GM12878 (cell line): ENCODE data around the gene YIPF5. TPM values are rescaled to one million over a fixed set of nuclear protein-coding genes. Genes with fewer than 3 reads are reported as not detected.
A peak's percentile ranks its signal among the peaks of the same experiment; 100 is the strongest.

Source experiments
- ATF7 ChIP-seq: fragments of 450-650 bp; IDR thresholded peaks from 2 replicates; pipeline ENCODE4 v1.6.1; 2016; ENCODE audit warnings: low read depth, mild to moderate bottlenecking
- BACH1 ChIP-seq: fragments of 450-650 bp; IDR thresholded peaks from 2 replicates; pipeline ENCODE4 v1.6.1; 2017; ENCODE audit warnings: mild to moderate bottlenecking, borderline replicate concordance
- BHLHE40 ChIP-seq, 2 experiments: fragments of 450-650 bp in 1 of 2; IDR thresholded peaks; 2 replicates each; pipeline ENCODE4 v1.6.1; 2011 to 2017; ENCODE audit warnings: low read depth in 2 of 2, borderline replicate concordance in 1 of 2, improper control_type of control experiment in 1 of 2, low read length in 1 of 2, mild to moderate bottlenecking in 1 of 2
- CREM ChIP-seq: IDR thresholded peaks from 2 replicates; pipeline ENCODE4 v1.6.1; 2014; ENCODE audit warnings: antibody characterized with exemption, low read depth
- EED ChIP-seq: sonication (generic); IDR thresholded peaks from 2 replicates; pipeline ENCODE4 v1.6.1; 2016; ENCODE audit warnings: antibody characterized with exemption, low read depth
- JUND ChIP-seq: IDR thresholded peaks from 2 replicates; pipeline ENCODE4 v1.6.1; 2012; ENCODE audit warnings: low read depth, mild to moderate bottlenecking, low read length, improper control_type of control experiment, moderate library complexity
- MTA2 ChIP-seq: fragments of 450-650 bp; IDR thresholded peaks from 2 replicates; pipeline ENCODE4 v1.6.1; 2016; ENCODE audit warnings: low read depth, mild to moderate bottlenecking, moderate library complexity
- MYB ChIP-seq: fragments of 150-350 bp; IDR thresholded peaks from 2 replicates; pipeline ENCODE4 v1.6.1; 2014; ENCODE audit warnings: mild to moderate bottlenecking, low read depth, low read length, borderline replicate concordance
- MYC ChIP-seq: IDR thresholded peaks from 2 replicates; pipeline ENCODE4 v1.6.1; 2011; ENCODE audit warnings: mild to moderate bottlenecking, low read length, moderate library complexity, inconsistent platforms; ENCODE audit not compliant: insufficient read depth, insufficient replicate concordance, insufficient read length, severe bottlenecking
- SMAD5 ChIP-seq: IDR thresholded peaks from 2 replicates; pipeline ENCODE4 v1.6.1; 2016; ENCODE audit warnings: antibody characterized with exemption, low read depth
- SPI1 ChIP-seq: IDR thresholded peaks from 2 replicates; pipeline ENCODE4 v1.6.1; 2011; ENCODE audit warnings: low read depth, mild to moderate bottlenecking, low read length, moderate library complexity, borderline replicate concordance; ENCODE audit not compliant: insufficient read depth
- SRF ChIP-seq, 2 experiments: IDR thresholded peaks; 2 replicates each; pipeline ENCODE4 v1.6.1; 2011; ENCODE audit warnings: low read depth in 2 of 2, low read length in 2 of 2, mild to moderate bottlenecking in 1 of 2, moderate library complexity in 1 of 2
- TCF7 ChIP-seq: IDR thresholded peaks from 2 replicates; pipeline ENCODE4 v1.6.1; 2014; ENCODE audit warnings: antibody characterized with exemption, borderline replicate concordance
- ZZZ3 ChIP-seq: IDR thresholded peaks from 2 replicates; pipeline ENCODE4 v1.6.1; 2011; ENCODE audit warnings: low read depth; ENCODE audit not compliant: control insufficient read depth, insufficient read length
- polyA plus RNA-seq, 11 experiments: library from polyadenylated mRNA; depleted of rRNA in 4 of 11; unstranded in 6 of 11; stranded (reverse) in 5 of 11; fragments of >200 nt; fragmentation: Nextera tagmentation in 4 of 11; fragmentation: Illumina TruSeq in 1 of 11; extraction: Ambion mirVana in 4 of 11; extraction: Trizol in 1 of 11; gene quantifications; 1 replicate in 1 of 11; 2 replicates in 10 of 11; pipeline versions ENCODE4 v1.2.1 to v1.2.3, GENCODE V29; 2011 to 2016; ENCODE audit warnings: inconsistent platforms in 2 of 11, missing spikeins in 2 of 11, low read depth in 1 of 11
- total RNA-seq, 4 experiments: library from RNA; depleted of rRNA in 3 of 4; stranded (reverse); fragments of >200 nt in 3 of 4; fragmentation: Illumina TruSeq in 1 of 4; extraction: Trizol in 1 of 4; gene quantifications; 2 replicates each; pipeline versions ENCODE4 v1.2.1 to v1.2.3, GENCODE V29; 2013 to 2021
- TF ChIP-seq, protein P1 (sequence below): fragments of 450-650 bp; IDR thresholded peaks from 2 replicates; pipeline ENCODE4 v1.6.1; 2017; ENCODE audit warnings: mild to moderate bottlenecking, moderate library complexity
- TF ChIP-seq, protein P2 (sequence below): IDR thresholded peaks from 2 replicates; pipeline ENCODE4 v1.6.1; 2011; ENCODE audit warnings: low read depth, low read length, improper control_type of control experiment, borderline replicate concordance
- TF ChIP-seq, protein P3 (sequence below): IDR thresholded peaks from 2 replicates; pipeline ENCODE4 v1.6.1; 2012; ENCODE audit warnings: low read depth, low read length, improper control_type of control experiment
- TF ChIP-seq, protein P4 (sequence below), 3 experiments: IDR thresholded peaks in 2 of 3; conservative IDR thresholded peaks in 1 of 3; 2 replicates each; pipeline ENCODE4 v1.5.1; 2011; ENCODE audit warnings: low read depth in 3 of 3, low read length in 3 of 3, mild to moderate bottlenecking in 3 of 3, control low read depth in 2 of 3, moderate library complexity in 2 of 3, inconsistent platforms in 1 of 3, mixed read lengths in 1 of 3; ENCODE audit not compliant: control insufficient read depth in 2 of 3, insufficient read depth in 1 of 3; ENCODE audit errors: extremely low read depth in 1 of 3
- TF ChIP-seq, protein P5 (sequence below): fragments of 450-650 bp; IDR thresholded peaks from 2 replicates; pipeline ENCODE4 v1.6.1; 2016; ENCODE audit warnings: mild to moderate bottlenecking

The YIPF5 gene
- total and polyA plus RNA-seq, 10 of the 15 experiments (the other 5 are each of a cell fraction or from before 2014, with no cell fraction given) = 19.5 to 50.4 (median 34.3) TPM

DNA sequence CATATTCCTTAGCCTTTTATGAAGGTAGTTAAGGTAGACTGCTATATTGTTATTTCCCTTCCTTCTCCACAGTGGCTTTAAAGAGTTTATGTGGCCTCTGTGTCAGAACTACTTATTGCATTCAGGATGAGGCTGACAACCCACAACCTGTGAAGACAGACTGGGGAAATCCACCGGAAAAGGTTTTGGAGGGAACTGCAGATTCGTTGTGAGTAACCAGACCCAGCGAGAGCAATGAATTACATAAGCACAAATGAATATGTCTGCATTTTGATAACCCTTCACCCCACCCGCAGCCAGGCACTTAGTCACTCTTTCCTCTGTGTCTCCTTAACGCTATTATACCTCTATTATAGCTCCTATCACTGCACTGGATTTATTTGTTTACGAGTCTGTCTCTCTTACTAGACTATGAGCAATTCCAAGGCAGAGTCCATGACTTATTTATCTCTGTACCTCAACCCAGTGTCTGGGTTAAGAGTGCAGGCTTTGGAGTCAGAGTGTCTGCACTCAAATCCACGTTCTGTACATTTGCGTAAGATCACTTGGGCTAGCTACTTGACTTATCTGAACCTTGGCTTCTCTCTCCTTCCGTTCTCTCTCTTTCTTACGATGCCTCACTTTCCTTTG is 19.5 kb upstream of the YIPF5 start (continued):
- TF ChIP-seq, protein P1, sequence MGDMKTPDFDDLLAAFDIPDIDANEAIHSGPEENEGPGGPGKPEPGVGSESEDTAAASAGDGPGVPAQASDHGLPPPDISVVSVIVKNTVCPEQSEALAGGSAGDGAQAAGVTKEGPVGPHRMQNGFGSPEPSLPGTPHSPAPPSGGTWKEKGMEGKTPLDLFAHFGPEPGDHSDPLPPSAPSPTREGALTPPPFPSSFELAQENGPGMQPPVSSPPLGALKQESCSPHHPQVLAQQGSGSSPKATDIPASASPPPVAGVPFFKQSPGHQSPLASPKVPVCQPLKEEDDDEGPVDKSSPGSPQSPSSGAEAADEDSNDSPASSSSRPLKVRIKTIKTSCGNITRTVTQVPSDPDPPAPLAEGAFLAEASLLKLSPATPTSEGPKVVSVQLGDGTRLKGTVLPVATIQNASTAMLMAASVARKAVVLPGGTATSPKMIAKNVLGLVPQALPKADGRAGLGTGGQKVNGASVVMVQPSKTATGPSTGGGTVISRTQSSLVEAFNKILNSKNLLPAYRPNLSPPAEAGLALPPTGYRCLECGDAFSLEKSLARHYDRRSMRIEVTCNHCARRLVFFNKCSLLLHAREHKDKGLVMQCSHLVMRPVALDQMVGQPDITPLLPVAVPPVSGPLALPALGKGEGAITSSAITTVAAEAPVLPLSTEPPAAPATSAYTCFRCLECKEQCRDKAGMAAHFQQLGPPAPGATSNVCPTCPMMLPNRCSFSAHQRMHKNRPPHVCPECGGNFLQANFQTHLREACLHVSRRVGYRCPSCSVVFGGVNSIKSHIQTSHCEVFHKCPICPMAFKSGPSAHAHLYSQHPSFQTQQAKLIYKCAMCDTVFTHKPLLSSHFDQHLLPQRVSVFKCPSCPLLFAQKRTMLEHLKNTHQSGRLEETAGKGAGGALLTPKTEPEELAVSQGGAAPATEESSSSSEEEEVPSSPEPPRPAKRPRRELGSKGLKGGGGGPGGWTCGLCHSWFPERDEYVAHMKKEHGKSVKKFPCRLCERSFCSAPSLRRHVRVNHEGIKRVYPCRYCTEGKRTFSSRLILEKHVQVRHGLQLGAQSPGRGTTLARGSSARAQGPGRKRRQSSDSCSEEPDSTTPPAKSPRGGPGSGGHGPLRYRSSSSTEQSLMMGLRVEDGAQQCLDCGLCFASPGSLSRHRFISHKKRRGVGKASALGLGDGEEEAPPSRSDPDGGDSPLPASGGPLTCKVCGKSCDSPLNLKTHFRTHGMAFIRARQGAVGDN = no peak
- TF ChIP-seq MYC (no peak), SPI1 (peak; percentile 41; the same call in 1 of the 2 replicates), EED (peak; percentile 85), JUND (no peak), MYB (no peak), SRF (IDR thresholded peaks at IDR 0.05; ENCODE audit: low read depth in 2 of 2, low read length in 2 of 2) (0 out of 4 replicates have a peak, but pooled peaks of 1 of the 2 experiments have one; percentile 16), ATF7 (no peak), SMAD5 (no peak), TCF7 (no peak), MTA2 (peak; percentile 43; the same call in 1 of the 2 replicates), BACH1 (no peak), CREM (peak; percentile 76), BHLHE40 (IDR thresholded peaks at IDR 0.05; ENCODE audit: borderline replicate concordance in 1 of 2, low read depth in 2 of 2, low read length in 1 of 2) (0 out of 4 replicates have a peak, but pooled peaks of 1 of the 2 experiments have one; percentile 14), ZZZ3 (no peak)
- TF ChIP-seq, protein P2, sequence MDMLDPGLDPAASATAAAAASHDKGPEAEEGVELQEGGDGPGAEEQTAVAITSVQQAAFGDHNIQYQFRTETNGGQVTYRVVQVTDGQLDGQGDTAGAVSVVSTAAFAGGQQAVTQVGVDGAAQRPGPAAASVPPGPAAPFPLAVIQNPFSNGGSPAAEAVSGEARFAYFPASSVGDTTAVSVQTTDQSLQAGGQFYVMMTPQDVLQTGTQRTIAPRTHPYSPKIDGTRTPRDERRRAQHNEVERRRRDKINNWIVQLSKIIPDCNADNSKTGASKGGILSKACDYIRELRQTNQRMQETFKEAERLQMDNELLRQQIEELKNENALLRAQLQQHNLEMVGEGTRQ = no peak
- TF ChIP-seq, protein P3, sequence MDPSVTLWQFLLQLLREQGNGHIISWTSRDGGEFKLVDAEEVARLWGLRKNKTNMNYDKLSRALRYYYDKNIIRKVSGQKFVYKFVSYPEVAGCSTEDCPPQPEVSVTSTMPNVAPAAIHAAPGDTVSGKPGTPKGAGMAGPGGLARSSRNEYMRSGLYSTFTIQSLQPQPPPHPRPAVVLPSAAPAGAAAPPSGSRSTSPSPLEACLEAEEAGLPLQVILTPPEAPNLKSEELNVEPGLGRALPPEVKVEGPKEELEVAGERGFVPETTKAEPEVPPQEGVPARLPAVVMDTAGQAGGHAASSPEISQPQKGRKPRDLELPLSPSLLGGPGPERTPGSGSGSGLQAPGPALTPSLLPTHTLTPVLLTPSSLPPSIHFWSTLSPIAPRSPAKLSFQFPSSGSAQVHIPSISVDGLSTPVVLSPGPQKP = no peak
- TF ChIP-seq, protein P4, sequence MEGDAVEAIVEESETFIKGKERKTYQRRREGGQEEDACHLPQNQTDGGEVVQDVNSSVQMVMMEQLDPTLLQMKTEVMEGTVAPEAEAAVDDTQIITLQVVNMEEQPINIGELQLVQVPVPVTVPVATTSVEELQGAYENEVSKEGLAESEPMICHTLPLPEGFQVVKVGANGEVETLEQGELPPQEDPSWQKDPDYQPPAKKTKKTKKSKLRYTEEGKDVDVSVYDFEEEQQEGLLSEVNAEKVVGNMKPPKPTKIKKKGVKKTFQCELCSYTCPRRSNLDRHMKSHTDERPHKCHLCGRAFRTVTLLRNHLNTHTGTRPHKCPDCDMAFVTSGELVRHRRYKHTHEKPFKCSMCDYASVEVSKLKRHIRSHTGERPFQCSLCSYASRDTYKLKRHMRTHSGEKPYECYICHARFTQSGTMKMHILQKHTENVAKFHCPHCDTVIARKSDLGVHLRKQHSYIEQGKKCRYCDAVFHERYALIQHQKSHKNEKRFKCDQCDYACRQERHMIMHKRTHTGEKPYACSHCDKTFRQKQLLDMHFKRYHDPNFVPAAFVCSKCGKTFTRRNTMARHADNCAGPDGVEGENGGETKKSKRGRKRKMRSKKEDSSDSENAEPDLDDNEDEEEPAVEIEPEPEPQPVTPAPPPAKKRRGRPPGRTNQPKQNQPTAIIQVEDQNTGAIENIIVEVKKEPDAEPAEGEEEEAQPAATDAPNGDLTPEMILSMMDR (IDR thresholded peaks at IDR 0.05 in 2 of 3, conservative IDR thresholded peaks at IDR 0.05 in 1 of 3; ENCODE audit: control insufficient read depth in 2 of 3, extremely low read depth in 1 of 3, insufficient read depth in 1 of 3, low read depth in 3 of 3, low read length in 3 of 3) = no peak
- TF ChIP-seq, protein P5, sequence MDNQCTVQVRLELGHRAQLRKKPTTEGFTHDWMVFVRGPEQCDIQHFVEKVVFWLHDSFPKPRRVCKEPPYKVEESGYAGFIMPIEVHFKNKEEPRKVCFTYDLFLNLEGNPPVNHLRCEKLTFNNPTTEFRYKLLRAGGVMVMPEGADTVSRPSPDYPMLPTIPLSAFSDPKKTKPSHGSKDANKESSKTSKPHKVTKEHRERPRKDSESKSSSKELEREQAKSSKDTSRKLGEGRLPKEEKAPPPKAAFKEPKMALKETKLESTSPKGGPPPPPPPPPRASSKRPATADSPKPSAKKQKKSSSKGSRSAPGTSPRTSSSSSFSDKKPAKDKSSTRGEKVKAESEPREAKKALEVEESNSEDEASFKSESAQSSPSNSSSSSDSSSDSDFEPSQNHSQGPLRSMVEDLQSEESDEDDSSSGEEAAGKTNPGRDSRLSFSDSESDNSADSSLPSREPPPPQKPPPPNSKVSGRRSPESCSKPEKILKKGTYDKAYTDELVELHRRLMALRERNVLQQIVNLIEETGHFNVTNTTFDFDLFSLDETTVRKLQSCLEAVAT = no peak
